OCI-LY7 (cell line): ENCODE results near the gene CXCL1. TPM values are rescaled to one million over a fixed set of nuclear protein-coding genes. Genes with fewer than 3 reads are reported as not detected.

Source experiments
- BruUV-seq: library from RNA; stranded (reverse); fragments of 400-500 nt; replicated peaks from 2 replicates; lab custom pipeline; 2021; lab: Mats Ljungman, UMichigan
- CTCF ChIA-PET: fragments of 300-600 bp; sonication (Branson Sonifier 250); formaldehyde crosslinking; loops from one replicate; lab custom pipeline; 2022; ENCODE audit warnings: antibody characterized with exemption; ENCODE audit not compliant: unreplicated experiment; lab: Charles Lee
- POLR2A ChIA-PET: fragments of 300-600 bp; sonication (Branson Sonifier 250); formaldehyde crosslinking; loops from one replicate; lab custom pipeline; 2022; ENCODE audit warnings: antibody characterized with exemption; lab: Charles Lee
- DNase-seq: peaks from one replicate; pipeline ENCODE4 v3.0.0-alpha.2; 2015; ENCODE audit warnings: low spot score
- H2AFZ ChIP-seq: fragments of 200-600 bp; sonication (generic), shearing (Covaris generic); 2 replicates; pipeline ENCODE4 v1.6.1; 2014; ENCODE audit warnings: mild to moderate bottlenecking, antibody characterized with exemption, low read length, moderate library complexity
- H3K27ac ChIP-seq: fragments of 200-600 bp; sonication (generic); 2 replicates; pipeline ENCODE4 v1.5.1; 2014; ENCODE audit warnings: mixed run types, low read depth, mild to moderate bottlenecking, moderate library complexity, low read length, inconsistent platforms; ENCODE audit not compliant: poor library complexity, severe bottlenecking
- H3K36me3 ChIP-seq: fragments of 200-600 bp; sonication (generic); 2 replicates; pipeline ENCODE4 v1.6.1; 2014; ENCODE audit warnings: mild to moderate bottlenecking, antibody characterized with exemption, low read length, moderate library complexity, mixed read lengths; ENCODE audit not compliant: insufficient read depth
- H3K4me1 ChIP-seq: fragments of 200-600 bp; sonication (generic); 2 replicates; pipeline ENCODE4 v1.5.1; 2014; ENCODE audit warnings: mild to moderate bottlenecking, low read length; ENCODE audit not compliant: insufficient read depth, poor library complexity, severe bottlenecking
- H3K4me2 ChIP-seq: fragments of 200-600 bp; sonication (generic); 2 replicates; pipeline ENCODE4 v1.6.1; 2014; ENCODE audit warnings: mild to moderate bottlenecking, low read length
- H3K4me3 ChIP-seq: fragments of 200-600 bp; sonication (generic); 2 replicates; pipeline ENCODE4 v1.5.1; 2014; ENCODE audit warnings: mild to moderate bottlenecking, low read depth, low read length; ENCODE audit not compliant: poor library complexity, severe bottlenecking
- H3K79me2 ChIP-seq: fragments of 200-600 bp; sonication (generic); 2 replicates; pipeline ENCODE4 v1.6.1; 2016; ENCODE audit warnings: low read depth, mild to moderate bottlenecking, low read length, moderate library complexity, mixed read lengths; ENCODE audit not compliant: insufficient read depth
- H3K9me2 ChIP-seq: fragments of 200-600 bp; sonication (generic); 2 replicates; pipeline ENCODE4 v1.6.1; 2016; ENCODE audit warnings: mild to moderate bottlenecking, low read length, mixed read lengths; ENCODE audit not compliant: insufficient read depth
- H3K9me3 ChIP-seq: fragments of 200-600 bp; sonication (generic); 2 replicates; pipeline ENCODE4 v1.6.1; 2014; ENCODE audit warnings: mild to moderate bottlenecking, mixed run types, low read length, mixed read lengths
- H4K20me1 ChIP-seq: fragments of 200-600 bp; sonication (generic); 2 replicates; pipeline ENCODE4 v1.6.1; 2014; ENCODE audit warnings: mild to moderate bottlenecking, antibody characterized with exemption, low read length, moderate library complexity, mixed read lengths; ENCODE audit not compliant: insufficient read depth
- CTCF ChIP-seq: fragments of 200-600 bp; sonication (generic); conservative IDR thresholded peaks from 2 replicates; pipeline ENCODE4 v1.5.1; 2014; ENCODE audit warnings: mild to moderate bottlenecking, antibody characterized with exemption, low read length, moderate library complexity, mixed read lengths
- EZH2phosphoT487 ChIP-seq: fragments of 200-600 bp; sonication (generic); IDR thresholded peaks from 2 replicates; pipeline ENCODE4 v1.6.1; 2018; ENCODE audit warnings: low read depth, borderline replicate concordance, mild to moderate bottlenecking, mixed run types, antibody characterized with exemption, low read length, moderate library complexity, mixed read lengths
- intact Hi-C: fragments of 100-400 bp; cut with micrococcal nuclease; formaldehyde crosslinking; loops from one replicate; pipeline ENCODE4 v1.10.0; 2022; ENCODE audit not compliant: unreplicated experiment
- total RNA-seq, 2 experiments: library from RNA; depleted of rRNA in 1 of 2; stranded (reverse); fragments of >200 nt in 1 of 2; shearing (Covaris generic) in 1 of 2; gene quantifications; 2 replicates each; pipeline ENCODE4 v1.2.3, GENCODE V29; 2014 to 2022

Gene CXCL1
- total RNA-seq, 2 experiments from 2014 or later = not detected

GRCh38 chr4:73883306-73883705 is 14.1 kb downstream of the CXCL1 start:
- no peaks in the 10 kb centered on the region for H3K36me3 ChIP-seq
- POLR2A ChIA-PET = interaction anchor here (0.6 kb wide), 1 partner anchor 127 kb away, joined by 3 read pairs; no protein-coding TSS in a partner anchor
- H3K9me3 ChIP-seq = no peaks in the 10 kb centered on the region
- CTCF ChIA-PET = no interaction called here
- DNase-seq = no peak
- H3K27ac ChIP-seq = no peak overlapping the region
- no peak overlapping the region for H3K4me2 ChIP-seq
- no TSS peak for BruUV-seq
- H3K4me3 ChIP-seq = no peak overlapping the region
- no peaks in the 10 kb centered on the region for H3K79me2 ChIP-seq
- H3K9me2 ChIP-seq = no peaks in the 10 kb centered on the region
- no peaks in the 10 kb centered on the region for H4K20me1 ChIP-seq
- TF ChIP-seq CTCF = no peak
- no peak for TF ChIP-seq EZH2phosphoT487
- no peak overlapping the region for H2AFZ ChIP-seq
- intact Hi-C loops = no loop called here
- H3K4me1 ChIP-seq = no peaks in the 10 kb centered on the region

- ChIA-PET POLR2A (no interaction called here), CTCF (no interaction called here)
- H3K4me2 ChIP-seq = no peak overlapping the region
- no peaks in the 10 kb centered on the region for H3K9me3 ChIP-seq
- BruUV-seq = no TSS peak
- H2AFZ ChIP-seq = no peak overlapping the region
- H3K36me3 ChIP-seq = no peaks in the 10 kb centered on the region
- no peak for TF ChIP-seq EZH2phosphoT487
- no peak for TF ChIP-seq CTCF
- no peaks in the 10 kb centered on the region for H3K4me1 ChIP-seq
- no peaks in the 10 kb centered on the region for H3K79me2 ChIP-seq
- no peak for DNase-seq
- no peaks in the 10 kb centered on the region for H4K20me1 ChIP-seq
- no peak overlapping the region for H3K27ac ChIP-seq
- intact Hi-C loops = no loop called here
- H3K9me2 ChIP-seq = no peaks in the 10 kb centered on the region
- no peak overlapping the region for H3K4me3 ChIP-seq
Observed at GRCh38 chr4:73885574-73886267, 16.5 kb downstream of the CXCL1 start.

DNA sequence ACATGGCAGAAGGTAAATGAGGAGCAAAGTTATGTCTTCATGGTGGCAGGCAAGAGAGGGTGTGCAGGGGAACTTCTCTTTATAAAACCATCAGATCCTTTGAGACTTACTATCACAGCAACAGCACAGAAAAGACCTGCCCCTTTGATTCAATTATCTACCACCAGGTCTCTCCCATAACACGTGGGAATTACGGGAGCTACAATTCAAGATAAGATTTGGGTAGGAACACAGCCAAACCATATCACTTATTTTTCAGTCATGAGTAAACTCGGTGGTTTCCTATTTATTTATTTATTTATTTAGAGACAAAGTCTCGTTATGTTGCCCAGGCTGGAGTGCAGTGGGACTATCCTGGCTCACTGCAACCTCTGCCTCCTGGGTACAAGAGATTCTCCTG is 22.1 kb downstream of the CXCL1 start:
- ChIA-PET POLR2A (no interaction called here), CTCF (no interaction called here)
- Histone ChIP-seq H3K36me3 (no peaks in the 10 kb centered on the region), H4K20me1 (no peaks in the 10 kb centered on the region), H3K79me2 (no peaks in the 10 kb centered on the region), H3K4me3 (no peak overlapping the region), H3K9me2 (no peaks in the 10 kb centered on the region), H2AFZ (no peak overlapping the region), H3K4me1 (no peaks in the 10 kb centered on the region), H3K4me2 (no peak overlapping the region), H3K27ac (no peak overlapping the region), H3K9me3 (no peaks in the 10 kb centered on the region)
- BruUV-seq = no TSS peak
- intact Hi-C loops = no loop called here
- TF ChIP-seq EZH2phosphoT487 = no peak
- no peak for TF ChIP-seq CTCF
- DNase-seq = no peak
